Epithelial cell of esophagus (primary cell): ENCODE measurements around the gene TBX4.

ENCODE experiments used
- DNase-seq: peaks from one replicate; pipeline ENCODE4 v3.0.0; 2010; ENCODE audit warnings: low read depth
- H3K4me3 ChIP-seq: 2 replicates; pipeline ENCODE4 v1.5.1; 2011; ENCODE audit warnings: mild to moderate bottlenecking, low read length, control low read depth
- TF ChIP-seq, protein P1 (sequence below): IDR thresholded peaks from 2 replicates; pipeline ENCODE4 v1.5.1; 2011; ENCODE audit warnings: low read depth, mild to moderate bottlenecking, low read length, control low read depth, inconsistent platforms; ENCODE audit not compliant: insufficient read depth; ENCODE audit errors: missing control alignments

TBX4 gene

DNA sequence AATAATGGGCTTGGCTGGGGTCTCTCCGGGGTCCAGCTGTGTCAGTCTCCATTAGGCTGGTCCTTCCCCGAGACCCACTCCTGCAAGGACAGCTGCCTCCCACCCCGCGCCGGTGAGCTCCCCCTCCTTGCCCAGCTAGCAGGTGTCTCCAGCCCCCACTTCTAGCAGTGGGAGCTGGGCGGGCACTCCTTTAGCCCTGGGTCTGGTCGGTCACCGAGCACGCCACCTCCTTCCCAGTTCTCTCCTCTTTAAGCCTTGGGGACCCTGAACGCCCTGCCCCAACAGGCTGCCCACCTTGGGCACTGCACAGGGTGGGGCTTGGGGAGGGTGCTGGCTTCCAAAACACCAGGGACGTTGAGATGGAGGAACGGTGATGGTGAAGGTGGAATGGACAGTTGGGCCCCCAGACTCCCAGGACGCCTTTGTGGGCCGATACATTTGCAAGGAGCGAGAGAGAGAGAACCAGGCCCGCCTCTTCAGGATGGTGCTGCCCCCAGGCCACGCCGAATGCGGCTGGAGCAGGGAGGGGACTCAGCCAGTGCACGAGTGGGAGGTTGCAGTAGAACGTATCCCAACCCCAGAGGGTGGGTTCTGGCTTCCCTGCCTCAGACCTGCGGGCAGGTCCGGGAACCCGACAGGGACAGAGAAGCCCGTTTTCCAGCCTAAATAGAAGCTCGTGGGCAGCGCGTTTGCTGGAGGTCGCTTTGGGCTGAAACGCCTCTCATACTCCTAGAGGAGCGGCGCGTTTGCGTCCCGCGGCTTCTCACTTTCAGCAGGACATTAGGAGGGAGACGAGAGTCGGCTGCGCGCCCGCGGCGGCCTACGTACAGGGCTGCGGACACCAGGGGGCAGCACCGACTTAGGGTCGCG lies 41.8 kb upstream of the TBX4 start:
- peak; percentile 38 for DNase-seq

GRCh38 chr17:61411011-61411260 lies 41.3 kb upstream of the TBX4 start:
- no peak for DNase-seq
- TF ChIP-seq, protein P1, sequence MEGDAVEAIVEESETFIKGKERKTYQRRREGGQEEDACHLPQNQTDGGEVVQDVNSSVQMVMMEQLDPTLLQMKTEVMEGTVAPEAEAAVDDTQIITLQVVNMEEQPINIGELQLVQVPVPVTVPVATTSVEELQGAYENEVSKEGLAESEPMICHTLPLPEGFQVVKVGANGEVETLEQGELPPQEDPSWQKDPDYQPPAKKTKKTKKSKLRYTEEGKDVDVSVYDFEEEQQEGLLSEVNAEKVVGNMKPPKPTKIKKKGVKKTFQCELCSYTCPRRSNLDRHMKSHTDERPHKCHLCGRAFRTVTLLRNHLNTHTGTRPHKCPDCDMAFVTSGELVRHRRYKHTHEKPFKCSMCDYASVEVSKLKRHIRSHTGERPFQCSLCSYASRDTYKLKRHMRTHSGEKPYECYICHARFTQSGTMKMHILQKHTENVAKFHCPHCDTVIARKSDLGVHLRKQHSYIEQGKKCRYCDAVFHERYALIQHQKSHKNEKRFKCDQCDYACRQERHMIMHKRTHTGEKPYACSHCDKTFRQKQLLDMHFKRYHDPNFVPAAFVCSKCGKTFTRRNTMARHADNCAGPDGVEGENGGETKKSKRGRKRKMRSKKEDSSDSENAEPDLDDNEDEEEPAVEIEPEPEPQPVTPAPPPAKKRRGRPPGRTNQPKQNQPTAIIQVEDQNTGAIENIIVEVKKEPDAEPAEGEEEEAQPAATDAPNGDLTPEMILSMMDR = no peak
- no peak overlapping the region for H3K4me3 ChIP-seq

More for the DNA sequence above, 41.8 kb upstream of the TBX4 start:
- TF ChIP-seq, protein P1 = no peak
- no peak overlapping the region for H3K4me3 ChIP-seq

GRCh38 chr17:61411261-61412142 lies 40.7 kb upstream of the TBX4 start:
- DNase-seq = peak; percentile 58
- peak overlapping the region; percentile 56 for H3K4me3 ChIP-seq
- TF ChIP-seq, protein P1 = no peak

- TF ChIP-seq, protein P1 = peak; percentile 75
- H3K4me3 ChIP-seq = peak overlapping the region; percentile 56
- DNase-seq = peak; percentile 79
These were observed 39.9 kb upstream of the TBX4 start for GRCh38 chr17:61412143-61412859.

GRCh38 chr17:61412860-61413660 lies 39.2 kb upstream of the TBX4 start:
- H3K4me3 ChIP-seq = peak overlapping the region; percentile 56
- DNase-seq = no peak
- TF ChIP-seq, protein P1 = no peak

DNA sequence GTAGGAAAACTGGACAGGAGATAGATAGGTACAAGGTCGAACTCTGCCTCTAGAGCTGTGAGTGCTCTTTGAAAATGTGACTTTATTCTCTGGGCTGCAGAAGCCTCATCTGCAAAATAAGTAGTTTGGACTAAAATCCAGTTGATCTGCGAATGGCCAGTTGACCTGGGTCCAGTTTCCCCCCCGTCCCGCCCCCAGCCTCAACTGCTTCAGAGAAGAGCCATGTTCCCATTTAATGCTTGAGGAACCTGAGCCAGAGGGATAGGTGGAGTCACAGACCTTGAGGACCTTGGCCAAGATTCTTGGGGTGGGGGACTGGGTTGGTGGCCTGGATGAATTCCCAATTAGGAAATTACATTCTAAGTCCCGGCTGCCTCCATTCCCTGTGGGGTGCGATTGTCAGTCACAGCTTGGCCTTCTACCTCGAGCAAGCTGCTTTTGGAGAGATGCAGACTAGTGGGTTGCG lies 38.5 kb upstream of the TBX4 start:
- H3K4me3 ChIP-seq = no peak overlapping the region
- TF ChIP-seq, protein P1 = no peak
- DNase-seq = no peak
